ENCODE measurements around the gene BACE1-AS. TPM values are rescaled to one million over a fixed set of nuclear protein-coding genes. Genes with fewer than 3 reads are reported as not detected.
"Not testable (repeated sequence)": the region's sequence is repeated elsewhere in the genome, so short reads cannot be mapped to it uniquely, and the experiment has no call there.

The BACE1-AS gene
- total RNA-seq, 1 donor from 2014 or later: 20.0 TPM

DNA sequence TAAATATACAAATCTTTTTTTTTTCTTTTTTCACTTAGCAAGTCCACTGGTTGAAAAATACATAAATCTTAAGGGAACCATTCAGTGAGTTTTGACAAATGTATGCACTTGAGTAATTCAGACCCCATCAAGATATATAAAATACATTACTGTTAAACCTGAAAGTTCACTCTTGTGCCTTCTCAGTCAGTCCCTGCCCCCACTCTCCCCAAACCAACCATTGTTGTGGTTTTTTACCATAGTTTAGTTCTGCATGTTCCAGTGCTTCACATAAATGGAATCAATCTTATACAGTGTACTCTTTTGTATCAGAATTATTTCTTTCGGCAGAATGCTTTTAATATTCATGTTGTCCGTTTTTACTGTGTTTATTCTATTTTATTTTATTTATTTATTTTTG is 32.6 kb upstream of the BACE1-AS start:
- H3K36me3 Mint-ChIP-seq: peaks cover 37% of the 10 kb centered on the region
- no peaks in the 10 kb centered on the region for H3K9me3 Mint-ChIP-seq
- no peaks in the 10 kb centered on the region for H3K27me3 Mint-ChIP-seq (ENCODE audit: low read depth)
- H3K4me1 Mint-ChIP-seq: peaks cover 2% of the 10 kb centered on the region
- DNase-seq (ENCODE audit: low spot score in 2 of 2, unreplicated experiment in 2 of 2): no peak
- H3K4me3 Mint-ChIP-seq: no peak overlapping the region
- no peak for TF ChIP-seq CTCF (IDR thresholded peaks at IDR 0.05; ENCODE audit: unreplicated experiment)
- H3K27ac Mint-ChIP-seq: no peak overlapping the region

DNA sequence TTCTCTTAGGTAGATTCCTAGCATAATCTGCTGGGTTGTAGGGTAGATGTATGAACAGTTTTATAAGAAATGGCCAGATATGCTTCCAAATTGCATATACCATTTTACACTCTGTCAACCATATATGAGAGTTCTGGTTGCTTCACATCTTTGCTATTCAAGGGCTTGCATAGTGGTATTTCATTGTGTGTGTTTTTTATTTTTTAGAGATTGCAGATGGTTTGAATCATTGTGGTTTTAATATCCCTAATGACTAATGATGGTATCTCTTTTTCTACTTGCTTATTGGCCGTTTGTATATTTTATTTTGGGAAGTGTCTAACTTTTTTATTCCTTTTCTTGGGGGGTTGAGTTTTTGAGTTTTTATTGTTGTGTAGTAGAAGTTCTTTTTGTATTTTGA is 31.7 kb upstream of the BACE1-AS start:
- Mint-ChIP-seq H3K27ac (peak overlapping the region; percentile 27), H3K36me3 (peaks cover 36% of the 10 kb centered on the region), H3K27me3 (ENCODE audit: low read depth) (no peaks in the 10 kb centered on the region), H3K4me1 (peaks cover 2% of the 10 kb centered on the region), H3K4me3 (no peak overlapping the region), H3K9me3 (no peaks in the 10 kb centered on the region)
- no peak for TF ChIP-seq CTCF (IDR thresholded peaks at IDR 0.05; ENCODE audit: unreplicated experiment)
- no peak for DNase-seq (ENCODE audit: low spot score in 2 of 2, unreplicated experiment in 2 of 2)

DNA sequence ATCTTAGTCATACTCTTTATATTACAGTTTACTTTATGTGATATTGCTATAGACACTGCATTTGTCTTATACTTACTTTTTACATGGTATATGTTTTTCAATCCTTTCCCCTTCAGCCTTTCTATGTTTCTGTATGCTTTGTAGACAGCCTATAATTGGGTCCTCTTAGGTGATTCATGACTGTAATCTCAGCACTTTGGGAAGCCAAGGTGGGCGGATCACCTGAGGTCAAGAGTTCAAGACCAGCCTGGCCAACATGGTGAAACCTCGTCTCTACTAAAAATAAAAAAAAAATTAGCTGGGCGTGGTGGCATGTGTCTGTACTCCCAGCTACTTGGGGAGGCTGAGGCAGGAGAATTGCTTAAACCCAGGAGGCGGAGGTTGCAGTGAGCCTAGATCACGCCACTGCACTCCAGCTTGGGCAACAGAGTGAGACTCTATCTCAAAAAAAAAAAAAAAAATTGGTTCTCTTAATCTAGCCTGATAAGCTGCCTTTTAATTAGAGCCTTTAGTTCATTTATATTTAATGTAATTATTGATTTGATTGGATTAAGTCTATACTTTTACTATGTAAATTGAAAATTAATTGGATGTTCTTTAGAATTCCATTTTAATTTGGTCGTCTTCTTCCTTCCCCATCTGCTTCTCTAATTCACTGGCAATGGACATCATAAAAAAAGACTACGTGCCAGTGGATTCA is 26.4 kb upstream of the BACE1-AS start:
- H3K27ac Mint-ChIP-seq; H3K9me3 Mint-ChIP-seq; DNase-seq (ENCODE audit: low spot score in 2 of 2, unreplicated experiment in 2 of 2); H3K27me3 Mint-ChIP-seq (ENCODE audit: low read depth); H3K4me3 Mint-ChIP-seq: not testable (repeated sequence)
- peaks cover 37% of the 10 kb centered on the region for H3K36me3 Mint-ChIP-seq
- peaks cover 11% of the 10 kb centered on the region for H3K4me1 Mint-ChIP-seq

DNA sequence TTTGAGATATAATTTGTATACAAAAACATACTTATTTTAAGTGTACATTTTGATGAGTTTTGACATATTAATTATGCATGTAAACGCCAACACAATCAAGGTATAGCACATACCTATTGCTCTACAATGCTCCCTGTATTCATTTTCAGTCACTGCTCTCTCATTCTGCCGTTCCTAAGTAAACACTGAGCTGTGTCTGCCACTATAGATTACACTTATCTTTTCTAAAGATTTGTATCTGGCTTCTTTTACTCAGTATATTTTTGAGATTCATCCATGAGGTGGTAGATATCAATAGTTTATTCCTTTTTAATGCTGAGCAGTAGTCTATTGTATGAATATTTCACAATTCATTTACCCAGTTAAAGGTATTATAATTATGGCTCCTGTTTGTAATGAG is 25.4 kb upstream of the BACE1-AS start:
- no peak overlapping the region for H3K4me3 Mint-ChIP-seq
- H3K27me3 Mint-ChIP-seq (ENCODE audit: low read depth): no peaks in the 10 kb centered on the region
- peaks cover 14% of the 10 kb centered on the region for H3K4me1 Mint-ChIP-seq
- no peak for DNase-seq (ENCODE audit: low spot score in 2 of 2, unreplicated experiment in 2 of 2)
- no peak overlapping the region for H3K27ac Mint-ChIP-seq
- peaks cover 6% of the 10 kb centered on the region for H3K9me3 Mint-ChIP-seq
- no peak for TF ChIP-seq CTCF (IDR thresholded peaks at IDR 0.05; ENCODE audit: unreplicated experiment)
- H3K36me3 Mint-ChIP-seq: peaks cover 35% of the 10 kb centered on the region

DNA sequence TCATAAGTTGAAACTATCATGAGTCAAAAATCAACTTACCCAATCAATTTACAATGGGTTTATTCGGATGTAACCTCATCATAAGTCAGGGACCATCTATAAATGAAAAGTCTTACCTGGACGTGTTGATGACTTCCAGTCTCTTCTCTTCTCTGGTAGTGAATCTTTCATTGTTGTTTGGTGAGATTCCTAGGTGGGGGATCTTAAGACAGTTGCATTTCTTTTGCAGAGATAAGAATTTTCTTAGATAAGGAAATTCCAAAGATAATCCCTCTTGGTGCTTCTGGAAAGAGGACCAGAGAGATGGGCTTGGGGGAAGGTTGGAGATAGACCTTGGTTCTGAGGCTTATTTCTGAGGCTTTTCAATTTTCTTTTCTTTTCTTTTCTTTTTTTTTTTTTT is 21.3 kb upstream of the BACE1-AS start:
- Mint-ChIP-seq H3K27me3 (ENCODE audit: low read depth) (no peaks in the 10 kb centered on the region), H3K4me3 (no peak overlapping the region), H3K9me3 (peaks cover 20% of the 10 kb centered on the region)

DNA sequence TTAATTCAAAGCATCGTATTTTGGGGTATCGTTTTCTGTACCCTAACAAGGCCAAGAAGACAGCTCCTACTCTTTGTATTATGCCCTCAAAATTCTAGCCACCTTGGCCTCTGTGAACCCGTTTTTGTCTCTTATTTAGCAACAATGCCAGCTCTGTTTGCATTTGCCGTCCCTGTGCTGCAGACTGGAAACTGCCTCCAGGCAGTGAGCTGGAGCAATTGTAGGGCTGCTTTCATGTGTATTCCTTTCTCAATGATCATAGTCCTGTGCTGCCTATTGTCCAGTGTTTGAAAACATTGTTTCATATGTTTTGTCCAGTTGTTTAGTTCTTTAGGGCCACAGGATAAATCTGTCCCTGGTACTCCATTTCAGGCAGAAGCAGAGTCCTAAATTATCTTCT is 19.9 kb upstream of the BACE1-AS start:
- no peak for DNase-seq (ENCODE audit: low spot score in 2 of 2, unreplicated experiment in 2 of 2)
- no peak overlapping the region for H3K27ac Mint-ChIP-seq
- no peaks in the 10 kb centered on the region for H3K27me3 Mint-ChIP-seq (ENCODE audit: low read depth)
- no peak for TF ChIP-seq CTCF (IDR thresholded peaks at IDR 0.05; ENCODE audit: unreplicated experiment)
- H3K36me3 Mint-ChIP-seq: peaks cover 41% of the 10 kb centered on the region
- H3K4me1 Mint-ChIP-seq: peaks cover 14% of the 10 kb centered on the region
- peaks cover 14% of the 10 kb centered on the region for H3K9me3 Mint-ChIP-seq
- H3K4me3 Mint-ChIP-seq: no peak overlapping the region

More for the DNA sequence above, 21.3 kb upstream of the BACE1-AS start:
- peaks cover 41% of the 10 kb centered on the region for H3K36me3 Mint-ChIP-seq
- DNase-seq (ENCODE audit: low spot score in 2 of 2, unreplicated experiment in 2 of 2): no peak
- peak overlapping the region; percentile 12 for H3K27ac Mint-ChIP-seq
- TF ChIP-seq CTCF (IDR thresholded peaks at IDR 0.05; ENCODE audit: unreplicated experiment): no peak
- H3K4me1 Mint-ChIP-seq: peaks cover 14% of the 10 kb centered on the region

DNA sequence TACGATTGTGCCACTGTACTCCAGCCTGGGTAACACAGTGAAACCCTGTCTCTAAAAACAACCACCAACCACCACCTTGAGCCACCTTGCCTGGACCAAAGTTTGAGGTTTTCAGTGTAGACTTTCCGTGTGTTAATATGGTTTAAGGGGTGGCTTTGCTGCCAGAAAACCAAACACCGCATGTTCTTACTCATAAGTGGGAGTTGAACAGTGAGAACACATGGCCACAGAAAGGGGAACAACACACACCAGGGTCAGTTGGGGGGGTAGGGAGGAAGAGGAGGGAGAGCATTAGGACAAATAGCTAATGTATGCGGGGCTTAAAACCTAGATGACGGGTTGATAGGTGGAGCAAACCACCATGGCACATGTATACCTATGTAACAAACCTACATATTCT is 19.0 kb upstream of the BACE1-AS start:
- not testable (repeated sequence) for H3K27me3 Mint-ChIP-seq (ENCODE audit: low read depth); H3K27ac Mint-ChIP-seq; DNase-seq (ENCODE audit: low spot score in 2 of 2, unreplicated experiment in 2 of 2); H3K4me3 Mint-ChIP-seq
- Mint-ChIP-seq H3K4me1 (peaks cover 14% of the 10 kb centered on the region), H3K36me3 (peaks cover 39% of the 10 kb centered on the region), H3K9me3 (peaks cover 14% of the 10 kb centered on the region)
